HepG2 (cell line): Measurements from ENCODE around the gene TF. TPM values are rescaled to one million over a fixed set of nuclear protein-coding genes. Genes with fewer than 3 reads are reported as not detected.

Source experiments
- HMGA1 ChIP-seq: sonication (generic); formaldehyde crosslinking; conservative IDR thresholded peaks from 2 replicates; pipeline ENCODE4 v1.4.0; 2020; ENCODE audit warnings: missing genetic modification reagents
- HNRNPL ChIP-seq: fragments of 200-400 bp; formaldehyde crosslinking; IDR thresholded peaks from 2 replicates; pipeline ENCODE4 v1.6.1; 2017; ENCODE audit warnings: mild to moderate bottlenecking, low read depth, low read length
- IRX3 ChIP-seq: sonication (generic); formaldehyde crosslinking; IDR thresholded peaks from 2 replicates; pipeline ENCODE4 v1.8.1; 2023; ENCODE audit warnings: mild to moderate bottlenecking, low read depth, missing genetic modification reagents, borderline replicate concordance
- KLF15 ChIP-seq: sonication (generic); formaldehyde crosslinking; IDR thresholded peaks from 2 replicates; pipeline ENCODE4 v1.8.1; 2023; ENCODE audit warnings: borderline replicate concordance, mild to moderate bottlenecking, inconsistent platforms, missing genetic modification reagents, mixed read lengths
- KLF6 ChIP-seq: IDR thresholded peaks from 2 replicates; pipeline ENCODE4 v1.8.0; 2016; ENCODE audit warnings: missing biosample characterization, missing genetic modification reagents
- TEAD3 ChIP-seq: optimal IDR thresholded peaks from 2 replicates; pipeline ENCODE3; 2016; ENCODE audit warnings: borderline replicate concordance
- ZNF558 ChIP-seq: sonication (generic); formaldehyde crosslinking; IDR thresholded peaks from 2 replicates; pipeline ENCODE4 v1.9.0; 2022; ENCODE audit warnings: mild to moderate bottlenecking, missing genetic modification reagents, borderline replicate concordance
- ZNF619 ChIP-seq: sonication (generic); formaldehyde crosslinking; IDR thresholded peaks from 2 replicates; pipeline ENCODE4 v1.4.0; 2020; ENCODE audit warnings: mild to moderate bottlenecking, missing genetic modification reagents
- ZNF850 ChIP-seq: sonication (generic); formaldehyde crosslinking; conservative IDR thresholded peaks from 2 replicates; pipeline ENCODE4 v1.9.0; 2021; ENCODE audit warnings: mild to moderate bottlenecking, missing genetic modification reagents
- ZSCAN30 ChIP-seq: sonication (generic); formaldehyde crosslinking; IDR thresholded peaks from 2 replicates; pipeline ENCODE4 v1.5.0; 2020; ENCODE audit warnings: mild to moderate bottlenecking, missing genetic modification reagents
- polyA plus RNA-seq, 8 experiments: library from polyadenylated mRNA; depleted of rRNA in 3 of 8; stranded (reverse) in 7 of 8; unstranded in 1 of 8; fragments of >200 nt; fragmentation: Illumina TruSeq in 4 of 8; extraction: Trizol in 4 of 8; gene quantifications; 2 replicates each; pipeline versions ENCODE4 v1.2.1 to v1.2.3, GENCODE V29; 2011 to 2016; ENCODE audit warnings: low read depth in 4 of 8, missing spikeins in 1 of 8, mixed read lengths in 1 of 8; ENCODE audit not compliant: insufficient read depth in 1 of 8
- total RNA-seq, 5 experiments: library from RNA; depleted of rRNA; stranded (reverse); fragments of >200 nt; fragmentation: Illumina TruSeq; extraction: Trizol; gene quantifications; 2 replicates each; pipeline ENCODE4 v1.2.3, GENCODE V29; 2016; ENCODE audit warnings: low read depth in 1 of 5
- TF ChIP-seq, protein P1 (sequence below): sonication (generic); formaldehyde crosslinking; IDR thresholded peaks from 2 replicates; pipeline ENCODE4 v1.4.0; 2020; ENCODE audit warnings: mild to moderate bottlenecking, missing genetic modification reagents, borderline replicate concordance
- TF ChIP-seq, protein P2 (sequence below): sonication (generic); formaldehyde crosslinking; IDR thresholded peaks from 2 replicates; pipeline ENCODE4 v1.4.0; 2020; ENCODE audit warnings: missing genetic modification reagents
- TF ChIP-seq, protein P3 (sequence below): sonication (generic); formaldehyde crosslinking; IDR thresholded peaks from 2 replicates; pipeline ENCODE4 v1.5.1; 2020; ENCODE audit warnings: missing genetic modification reagents, mild to moderate bottlenecking, borderline replicate concordance
- TF ChIP-seq, protein P4 (sequence below): IDR thresholded peaks from 2 replicates; pipeline ENCODE4 v1.6.1; 2016
- TF ChIP-seq, protein P5 (sequence below): sonication (generic); formaldehyde crosslinking; IDR thresholded peaks from 2 replicates; pipeline ENCODE4 v1.4.0; 2020; ENCODE audit warnings: low read depth, mild to moderate bottlenecking, missing genetic modification reagents
- TF ChIP-seq, protein P6 (sequence below): IDR thresholded peaks from 2 replicates; pipeline ENCODE4 v1.6.1; 2016; ENCODE audit warnings: missing compliant biosample characterization, missing genetic modification reagents, borderline replicate concordance

The TF gene
- total and polyA plus RNA-seq, 2 of the 13 experiments (the other 11 are each of a cell fraction or from before 2014, with no cell fraction given), result 10,074 to 11,821 TPM

DNA sequence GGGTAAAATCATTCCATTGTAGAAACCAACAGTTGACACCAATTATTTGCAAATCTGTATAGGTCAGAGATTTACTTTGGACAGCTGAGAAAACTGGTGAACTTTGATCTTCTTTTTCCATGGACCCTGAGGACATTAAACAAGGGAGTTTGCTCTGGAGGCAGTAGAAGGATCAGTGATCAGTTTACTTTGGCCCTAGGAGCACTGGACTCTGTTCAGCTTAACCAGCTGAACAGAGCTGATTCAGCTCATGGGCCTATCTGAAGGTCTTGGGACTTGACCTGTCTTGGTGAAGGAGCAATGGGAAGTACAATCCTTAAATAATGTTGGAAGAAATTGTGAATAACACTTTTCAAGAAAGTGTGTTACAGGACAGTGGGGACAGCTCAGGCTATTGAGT, 15.2 kb upstream of the TF start (continued):
- TF ChIP-seq, protein P1, sequence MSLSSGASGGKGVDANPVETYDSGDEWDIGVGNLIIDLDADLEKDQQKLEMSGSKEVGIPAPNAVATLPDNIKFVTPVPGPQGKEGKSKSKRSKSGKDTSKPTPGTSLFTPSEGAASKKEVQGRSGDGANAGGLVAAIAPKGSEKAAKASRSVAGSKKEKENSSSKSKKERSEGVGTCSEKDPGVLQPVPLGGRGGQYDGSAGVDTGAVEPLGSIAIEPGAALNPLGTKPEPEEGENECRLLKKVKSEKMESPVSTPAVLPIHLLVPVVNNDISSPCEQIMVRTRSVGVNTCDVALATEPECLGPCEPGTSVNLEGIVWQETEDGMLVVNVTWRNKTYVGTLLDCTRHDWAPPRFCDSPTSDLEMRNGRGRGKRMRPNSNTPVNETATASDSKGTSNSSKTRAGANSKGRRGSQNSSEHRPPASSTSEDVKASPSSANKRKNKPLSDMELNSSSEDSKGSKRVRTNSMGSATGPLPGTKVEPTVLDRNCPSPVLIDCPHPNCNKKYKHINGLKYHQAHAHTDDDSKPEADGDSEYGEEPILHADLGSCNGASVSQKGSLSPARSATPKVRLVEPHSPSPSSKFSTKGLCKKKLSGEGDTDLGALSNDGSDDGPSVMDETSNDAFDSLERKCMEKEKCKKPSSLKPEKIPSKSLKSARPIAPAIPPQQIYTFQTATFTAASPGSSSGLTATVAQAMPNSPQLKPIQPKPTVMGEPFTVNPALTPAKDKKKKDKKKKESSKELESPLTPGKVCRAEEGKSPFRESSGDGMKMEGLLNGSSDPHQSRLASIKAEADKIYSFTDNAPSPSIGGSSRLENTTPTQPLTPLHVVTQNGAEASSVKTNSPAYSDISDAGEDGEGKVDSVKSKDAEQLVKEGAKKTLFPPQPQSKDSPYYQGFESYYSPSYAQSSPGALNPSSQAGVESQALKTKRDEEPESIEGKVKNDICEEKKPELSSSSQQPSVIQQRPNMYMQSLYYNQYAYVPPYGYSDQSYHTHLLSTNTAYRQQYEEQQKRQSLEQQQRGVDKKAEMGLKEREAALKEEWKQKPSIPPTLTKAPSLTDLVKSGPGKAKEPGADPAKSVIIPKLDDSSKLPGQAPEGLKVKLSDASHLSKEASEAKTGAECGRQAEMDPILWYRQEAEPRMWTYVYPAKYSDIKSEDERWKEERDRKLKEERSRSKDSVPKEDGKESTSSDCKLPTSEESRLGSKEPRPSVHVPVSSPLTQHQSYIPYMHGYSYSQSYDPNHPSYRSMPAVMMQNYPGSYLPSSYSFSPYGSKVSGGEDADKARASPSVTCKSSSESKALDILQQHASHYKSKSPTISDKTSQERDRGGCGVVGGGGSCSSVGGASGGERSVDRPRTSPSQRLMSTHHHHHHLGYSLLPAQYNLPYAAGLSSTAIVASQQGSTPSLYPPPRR, result peak; percentile 78; the same call in 1 of the 2 replicates
- TF ChIP-seq ZNF619 (CRISPR knock-in tag) (no peak), KLF15 (CRISPR knock-in tag) (no peak), TEAD3 (peak; percentile 74), ZNF850 (no peak), KLF6 (CRISPR knock-in tag) (no peak), ZNF558 (no peak), HNRNPL (no peak), HMGA1 (no peak), ZSCAN30 (CRISPR knock-in tag) (0 out of 2 replicates have a peak, but pooled peaks have one; percentile 46), IRX3 (no peak)
- TF ChIP-seq, protein P2, sequence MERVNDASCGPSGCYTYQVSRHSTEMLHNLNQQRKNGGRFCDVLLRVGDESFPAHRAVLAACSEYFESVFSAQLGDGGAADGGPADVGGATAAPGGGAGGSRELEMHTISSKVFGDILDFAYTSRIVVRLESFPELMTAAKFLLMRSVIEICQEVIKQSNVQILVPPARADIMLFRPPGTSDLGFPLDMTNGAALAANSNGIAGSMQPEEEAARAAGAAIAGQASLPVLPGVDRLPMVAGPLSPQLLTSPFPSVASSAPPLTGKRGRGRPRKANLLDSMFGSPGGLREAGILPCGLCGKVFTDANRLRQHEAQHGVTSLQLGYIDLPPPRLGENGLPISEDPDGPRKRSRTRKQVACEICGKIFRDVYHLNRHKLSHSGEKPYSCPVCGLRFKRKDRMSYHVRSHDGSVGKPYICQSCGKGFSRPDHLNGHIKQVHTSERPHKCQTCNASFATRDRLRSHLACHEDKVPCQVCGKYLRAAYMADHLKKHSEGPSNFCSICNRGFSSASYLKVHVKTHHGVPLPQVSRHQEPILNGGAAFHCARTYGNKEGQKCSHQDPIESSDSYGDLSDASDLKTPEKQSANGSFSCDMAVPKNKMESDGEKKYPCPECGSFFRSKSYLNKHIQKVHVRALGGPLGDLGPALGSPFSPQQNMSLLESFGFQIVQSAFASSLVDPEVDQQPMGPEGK (CRISPR knock-in tag), result peak; percentile 66
- TF ChIP-seq, protein P3, sequence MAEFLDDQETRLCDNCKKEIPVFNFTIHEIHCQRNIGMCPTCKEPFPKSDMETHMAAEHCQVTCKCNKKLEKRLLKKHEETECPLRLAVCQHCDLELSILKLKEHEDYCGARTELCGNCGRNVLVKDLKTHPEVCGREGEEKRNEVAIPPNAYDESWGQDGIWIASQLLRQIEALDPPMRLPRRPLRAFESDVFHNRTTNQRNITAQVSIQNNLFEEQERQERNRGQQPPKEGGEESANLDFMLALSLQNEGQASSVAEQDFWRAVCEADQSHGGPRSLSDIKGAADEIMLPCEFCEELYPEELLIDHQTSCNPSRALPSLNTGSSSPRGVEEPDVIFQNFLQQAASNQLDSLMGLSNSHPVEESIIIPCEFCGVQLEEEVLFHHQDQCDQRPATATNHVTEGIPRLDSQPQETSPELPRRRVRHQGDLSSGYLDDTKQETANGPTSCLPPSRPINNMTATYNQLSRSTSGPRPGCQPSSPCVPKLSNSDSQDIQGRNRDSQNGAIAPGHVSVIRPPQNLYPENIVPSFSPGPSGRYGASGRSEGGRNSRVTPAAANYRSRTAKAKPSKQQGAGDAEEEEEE (CRISPR knock-in tag), result no peak
- TF ChIP-seq, protein P4, sequence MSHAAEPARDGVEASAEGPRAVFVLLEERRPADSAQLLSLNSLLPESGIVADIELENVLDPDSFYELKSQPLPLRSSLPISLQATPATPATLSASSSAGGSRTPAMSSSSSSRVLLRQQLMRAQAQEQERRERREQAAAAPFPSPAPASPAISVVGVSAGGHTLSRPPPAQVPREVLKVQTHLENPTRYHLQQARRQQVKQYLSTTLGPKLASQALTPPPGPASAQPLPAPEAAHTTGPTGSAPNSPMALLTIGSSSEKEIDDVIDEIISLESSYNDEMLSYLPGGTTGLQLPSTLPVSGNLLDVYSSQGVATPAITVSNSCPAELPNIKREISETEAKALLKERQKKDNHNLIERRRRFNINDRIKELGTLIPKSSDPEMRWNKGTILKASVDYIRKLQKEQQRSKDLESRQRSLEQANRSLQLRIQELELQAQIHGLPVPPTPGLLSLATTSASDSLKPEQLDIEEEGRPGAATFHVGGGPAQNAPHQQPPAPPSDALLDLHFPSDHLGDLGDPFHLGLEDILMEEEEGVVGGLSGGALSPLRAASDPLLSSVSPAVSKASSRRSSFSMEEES (CRISPR knock-in tag), result no peak; the same call in 1 of the 2 replicates
- TF ChIP-seq, protein P5, sequence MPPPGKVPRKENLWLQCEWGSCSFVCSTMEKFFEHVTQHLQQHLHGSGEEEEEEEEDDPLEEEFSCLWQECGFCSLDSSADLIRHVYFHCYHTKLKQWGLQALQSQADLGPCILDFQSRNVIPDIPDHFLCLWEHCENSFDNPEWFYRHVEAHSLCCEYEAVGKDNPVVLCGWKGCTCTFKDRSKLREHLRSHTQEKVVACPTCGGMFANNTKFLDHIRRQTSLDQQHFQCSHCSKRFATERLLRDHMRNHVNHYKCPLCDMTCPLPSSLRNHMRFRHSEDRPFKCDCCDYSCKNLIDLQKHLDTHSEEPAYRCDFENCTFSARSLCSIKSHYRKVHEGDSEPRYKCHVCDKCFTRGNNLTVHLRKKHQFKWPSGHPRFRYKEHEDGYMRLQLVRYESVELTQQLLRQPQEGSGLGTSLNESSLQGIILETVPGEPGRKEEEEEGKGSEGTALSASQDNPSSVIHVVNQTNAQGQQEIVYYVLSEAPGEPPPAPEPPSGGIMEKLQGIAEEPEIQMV (CRISPR knock-in tag), result no peak
- TF ChIP-seq, protein P6, sequence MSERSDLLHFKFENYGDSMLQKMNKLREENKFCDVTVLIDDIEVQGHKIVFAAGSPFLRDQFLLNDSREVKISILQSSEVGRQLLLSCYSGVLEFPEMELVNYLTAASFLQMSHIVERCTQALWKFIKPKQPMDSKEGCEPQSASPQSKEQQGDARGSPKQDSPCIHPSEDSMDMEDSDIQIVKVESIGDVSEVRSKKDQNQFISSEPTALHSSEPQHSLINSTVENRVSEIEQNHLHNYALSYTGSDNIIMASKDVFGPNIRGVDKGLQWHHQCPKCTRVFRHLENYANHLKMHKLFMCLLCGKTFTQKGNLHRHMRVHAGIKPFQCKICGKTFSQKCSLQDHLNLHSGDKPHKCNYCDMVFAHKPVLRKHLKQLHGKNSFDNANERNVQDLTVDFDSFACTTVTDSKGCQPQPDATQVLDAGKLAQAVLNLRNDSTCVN (CRISPR knock-in tag), result peak; percentile 40; the same call in 1 of the 2 replicates
